DMS53 treated with DMSO at 0.1 percent for 48 hours (cell line): ENCODE results near the gene ZNF444.

Source experiments
- DNase-seq: peaks from one replicate; lab custom pipeline; 2025; ENCODE audit not compliant: unreplicated experiment; lab: John Stamatoyannopoulos, UW

The ZNF444 gene

GRCh38 chr19:56121180-56122167, 19.6 kb upstream of the ZNF444 start, which contains the start of gene ZNF787:
Gene ZNF787, minus strand, starts transcription at chr19:56121295. Its CDS starts 18,078 bp downstream, at chr19:56103217.
- DNase-seq: peak; percentile 89

DNA sequence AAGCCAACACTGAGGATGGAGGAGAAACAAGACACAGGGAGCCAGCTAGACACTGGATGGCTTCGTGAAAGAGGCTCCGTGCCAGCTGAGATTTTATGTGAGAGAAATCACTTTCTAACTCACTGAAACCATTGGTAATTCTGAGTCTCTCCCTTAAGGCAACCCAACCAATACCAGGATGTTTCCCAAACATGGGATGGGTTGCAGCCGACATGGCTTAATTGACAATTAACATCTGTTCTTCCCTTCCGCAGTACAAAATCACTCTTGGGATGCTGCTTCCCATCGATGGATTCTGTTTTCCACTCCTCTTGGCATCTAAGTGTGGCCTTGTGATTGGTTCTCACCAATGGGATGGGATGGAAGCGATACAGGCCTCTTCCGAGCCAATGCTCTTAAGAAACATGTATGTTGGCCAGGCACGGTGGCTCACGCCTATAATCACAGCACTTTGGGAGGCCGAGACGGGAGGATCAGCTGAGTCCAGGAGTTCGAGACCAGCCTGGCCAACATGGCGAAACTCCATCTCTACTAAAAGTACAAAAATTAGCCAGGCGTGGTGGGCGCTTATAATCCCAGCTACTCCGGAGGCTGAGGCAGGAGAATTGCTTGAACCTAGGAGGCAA, 17.7 kb upstream of the ZNF444 start:
- DNase-seq: no peak

- no peak for DNase-seq
Observed at GRCh38 chr19:56124578-56124977, 16.5 kb upstream of the ZNF444 start.

- no peak for DNase-seq
Observed at GRCh38 chr19:56125806-56126590, 15.1 kb upstream of the ZNF444 start.

- no peak for DNase-seq
Observed at GRCh38 chr19:56126983-56127780, 13.9 kb upstream of the ZNF444 start.

- no peak for DNase-seq
Observed at GRCh38 chr19:56130006-56130405, 11.1 kb upstream of the ZNF444 start.

DNA sequence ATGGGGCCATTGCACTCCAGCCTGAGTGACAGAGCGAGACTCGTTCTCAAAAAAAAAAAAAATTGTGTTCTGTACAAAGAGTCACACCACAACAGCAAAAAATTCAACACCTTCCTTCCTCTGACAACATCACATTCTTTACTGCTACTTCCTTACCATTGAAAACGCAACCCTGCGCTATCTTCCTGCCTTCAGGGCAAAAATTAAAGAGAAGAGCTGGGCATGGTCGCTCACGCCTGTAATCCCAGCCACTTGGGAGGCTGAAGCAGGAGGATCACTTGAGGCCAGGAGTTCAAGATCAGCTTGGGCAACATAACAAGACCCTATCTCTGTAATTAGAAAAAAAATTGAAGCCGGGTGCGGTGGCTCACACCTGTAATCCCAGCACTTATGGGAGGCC, 9.4 kb upstream of the ZNF444 start:
- no peak for DNase-seq

- no peak for DNase-seq
Observed at GRCh38 chr19:56132316-56132822, 8.7 kb upstream of the ZNF444 start.

DNA sequence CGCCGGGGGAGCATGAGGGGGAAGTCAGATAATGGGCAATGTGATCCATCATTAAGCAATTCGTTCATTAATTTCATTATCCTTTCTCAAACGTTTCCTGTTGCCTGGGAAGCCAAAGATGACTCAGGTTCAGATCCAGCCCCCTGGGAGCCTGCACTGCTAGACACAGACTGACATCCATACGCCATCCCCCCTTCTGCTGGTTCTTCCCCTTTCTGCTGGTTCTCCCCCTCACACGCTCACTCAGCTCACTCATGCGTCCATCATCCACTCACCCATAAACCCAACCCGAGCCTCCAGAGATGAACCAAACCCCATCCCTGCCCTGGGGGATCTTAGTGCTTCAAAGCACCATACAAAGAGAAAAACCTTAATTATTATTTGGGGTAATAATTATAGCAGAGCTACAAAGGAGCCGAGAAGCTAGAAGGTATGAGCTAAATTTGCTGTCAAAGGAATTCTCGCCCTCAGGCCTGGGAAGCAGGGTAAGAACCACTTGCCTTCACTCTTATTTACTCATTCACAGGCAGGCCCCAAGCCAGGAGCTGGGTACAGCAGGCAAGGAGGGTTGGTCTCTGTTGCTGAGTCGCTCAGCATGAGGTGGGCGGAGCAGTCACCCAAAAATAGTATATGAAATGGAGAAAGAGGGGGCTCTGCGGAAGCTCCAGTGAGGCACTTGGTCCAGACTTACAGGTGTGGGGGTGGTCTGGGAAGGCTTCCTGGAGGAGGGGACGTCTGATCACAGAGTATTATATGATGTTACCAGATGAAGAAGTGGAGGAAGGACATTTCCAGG, 7.0 kb upstream of the ZNF444 start:
- no peak for DNase-seq

DNA sequence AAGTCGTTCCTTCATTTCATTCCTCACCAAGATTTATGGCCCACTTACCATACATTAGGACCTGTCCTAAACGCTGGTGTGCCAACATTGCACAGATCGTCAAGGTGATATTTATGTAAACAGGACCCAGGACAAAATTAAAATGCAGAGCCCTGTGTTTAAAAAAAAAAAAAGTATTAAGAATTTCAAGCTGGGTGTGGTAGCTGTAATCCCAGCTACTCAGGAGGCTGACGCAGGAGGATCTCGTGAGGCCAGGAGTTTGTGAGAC, 6.5 kb upstream of the ZNF444 start:
- DNase-seq: no peak

- DNase-seq: no peak
Observed at GRCh38 chr19:56136362-56136761, 4.7 kb upstream of the ZNF444 start.

DNA sequence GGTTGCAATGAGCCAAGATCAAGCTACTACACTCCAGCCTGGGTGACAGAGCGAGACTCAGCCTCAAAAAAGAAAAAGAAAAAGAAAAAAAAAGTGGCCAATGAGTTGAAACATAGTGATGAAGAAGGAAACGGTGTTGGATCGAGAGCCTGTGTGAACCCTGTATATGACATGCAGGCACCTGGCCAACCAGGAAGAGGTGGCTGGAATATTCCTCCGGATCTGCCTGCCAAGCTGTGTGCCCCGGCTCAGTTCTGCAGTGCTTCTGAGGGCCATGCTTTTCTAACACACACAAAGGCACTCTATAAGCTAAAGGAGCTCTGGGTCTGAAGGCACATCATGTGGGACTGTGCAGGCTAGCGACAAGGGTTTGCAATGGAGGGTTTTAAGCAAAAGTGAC, 3.7 kb upstream of the ZNF444 start:
- DNase-seq: peak; percentile 31

GRCh38 chr19:56138069-56138468, 3.0 kb upstream of the ZNF444 start:
- DNase-seq: no peak

- DNase-seq: no peak
Observed at GRCh38 chr19:56139847-56140582, 1.1 kb upstream of the ZNF444 start.

GRCh38 chr19:56141417-56141993, 418 bp downstream of the ZNF444 start:
- DNase-seq: no peak

- peak; percentile 80 for DNase-seq
Observed at GRCh38 chr19:56142087-56142787, 1.1 kb downstream of the ZNF444 start.

DNA sequence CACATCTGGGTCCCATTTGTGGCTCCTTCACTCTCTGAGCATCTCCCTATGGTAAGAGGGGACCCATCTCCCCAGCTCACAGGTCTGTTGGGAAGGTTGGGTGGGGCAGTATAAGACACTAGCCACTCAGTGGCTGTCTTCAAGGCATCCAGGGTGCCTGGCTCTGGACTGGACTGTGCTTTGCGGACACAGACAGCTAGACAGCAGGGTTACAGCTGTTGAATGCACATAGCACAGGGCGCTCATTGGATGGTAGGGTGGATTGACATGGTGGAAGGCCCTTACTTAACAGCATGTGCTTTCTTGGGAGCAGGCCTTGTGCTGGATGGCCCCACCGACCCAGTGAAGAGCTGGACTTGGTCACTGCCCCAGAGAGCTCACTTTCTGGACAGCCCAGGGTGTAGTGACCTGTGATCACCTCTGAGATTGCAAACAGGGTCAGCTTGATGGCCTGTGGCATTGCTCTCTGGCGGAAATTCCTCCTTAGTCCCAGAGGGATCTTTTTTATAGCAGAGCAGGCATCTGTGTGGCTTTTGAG, 1.9 kb downstream of the ZNF444 start:
- DNase-seq: no peak

DNA sequence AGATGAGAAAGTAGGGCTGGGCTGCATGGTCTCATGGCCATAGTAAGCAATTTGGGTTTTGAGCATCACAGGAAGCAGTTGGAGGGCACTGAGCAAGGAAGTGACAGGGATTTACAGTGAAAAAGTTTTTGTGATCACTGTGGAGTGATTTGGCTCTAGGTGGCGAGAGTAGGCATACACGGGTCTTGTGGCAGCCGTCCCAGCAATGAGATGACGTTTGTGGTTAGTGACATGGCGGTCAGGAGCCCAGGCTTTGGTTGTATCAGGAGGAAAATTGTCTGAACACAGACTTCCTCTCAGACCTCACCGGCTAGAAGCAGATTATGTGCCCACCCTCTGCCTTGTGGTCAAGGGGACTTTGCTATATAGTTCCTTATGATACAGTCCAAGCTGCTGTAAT, 3.3 kb downstream of the ZNF444 start:
- no peak for DNase-seq
